Epithelial cell of proximal tubule (primary cell): Measurements from ENCODE around the gene STON1. TPM values are rescaled to one million over a fixed set of nuclear protein-coding genes. Genes with fewer than 3 reads are reported as not detected.

Experiments
- DNase-seq: peaks from one replicate; pipeline ENCODE4 v3.0.0-alpha.2; 2011; ENCODE audit warnings: low read depth
- H3K4me3 ChIP-seq: 2 replicates; pipeline ENCODE4 v1.5.1; 2011; ENCODE audit warnings: low read depth, mild to moderate bottlenecking, low read length
- CTCF ChIP-seq: conservative IDR thresholded peaks from 2 replicates; pipeline ENCODE4 v1.5.1; 2012; ENCODE audit warnings: low read depth, mild to moderate bottlenecking, low read length
- total RNA-seq: library from RNA; depleted of rRNA; stranded (reverse); fragments of >200 nt; gene quantifications from 2 replicates; pipeline ENCODE4 v1.2.3, GENCODE V29; 2015

The STON1 gene
- total RNA-seq, 1 donor from 2014 or later: 2.0 TPM

GRCh38 chr2:48597492-48597891, 67.5 kb downstream of the STON1 start:
- no peak for TF ChIP-seq CTCF
- no peak overlapping the region for H3K4me3 ChIP-seq
- DNase-seq: no peak

- no peak for DNase-seq
- peak; percentile 81 for TF ChIP-seq CTCF
- H3K4me3 ChIP-seq: no peak overlapping the region
These were observed 70.4 kb downstream of the STON1 start for GRCh38 chr2:48600204-48600813.

GRCh38 chr2:48600917-48601316, 71.0 kb downstream of the STON1 start:
- no peak overlapping the region for H3K4me3 ChIP-seq
- no peak for TF ChIP-seq CTCF
- no peak for DNase-seq

GRCh38 chr2:48601349-48601748, 71.4 kb downstream of the STON1 start:
- no peak for DNase-seq
- peak; percentile 77 for TF ChIP-seq CTCF
- H3K4me3 ChIP-seq: no peak overlapping the region

- H3K4me3 ChIP-seq: no peak overlapping the region
- DNase-seq: no peak
- no peak for TF ChIP-seq CTCF
These were observed 75.7 kb downstream of the STON1 start for GRCh38 chr2:48605482-48606175.

- DNase-seq: peak; percentile 20
- no peak overlapping the region for H3K4me3 ChIP-seq
- TF ChIP-seq CTCF: no peak
These were observed 77.5 kb downstream of the STON1 start for GRCh38 chr2:48607307-48608014.
